ENCODE data around the gene NKAIN1. TPM values are rescaled to one million over a fixed set of nuclear protein-coding genes. Genes with fewer than 3 reads are reported as not detected.

Gene NKAIN1
- total and polyA plus RNA-seq, 2 of the 13 experiments (the other 11 are each of a cell fraction or from before 2014, with no cell fraction given) = 0.29 to 0.40 TPM

DNA sequence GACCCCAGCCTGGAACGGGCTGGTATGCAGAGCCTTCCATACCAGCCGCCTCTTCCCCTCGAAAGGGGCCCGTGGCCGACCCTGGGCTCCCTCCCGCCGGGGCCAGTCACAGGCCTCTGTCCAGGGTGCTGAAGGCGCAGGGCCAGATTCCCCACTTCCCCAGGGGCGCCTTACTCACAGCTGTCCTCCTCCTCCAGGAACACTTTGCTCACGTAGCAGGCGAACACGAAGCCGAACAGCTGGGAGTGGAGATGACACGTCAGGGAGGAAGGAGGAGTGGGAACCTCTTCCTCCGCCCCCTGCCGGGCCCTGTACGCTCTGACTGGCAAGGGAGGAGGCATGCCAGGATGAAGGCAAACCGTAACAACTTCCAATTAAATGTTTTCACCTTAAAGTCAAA, 57.3 kb downstream of the NKAIN1 start (continued):
- TF ChIP-seq ZFP90 (CRISPR knock-in tag; IDR thresholded peaks at IDR 0.05; ENCODE audit: borderline replicate concordance) (0 out of 2 replicates have a peak, but pooled peaks have one; percentile 33), KDM4B (CRISPR knock-in tag; IDR thresholded peaks at IDR 0.05) (peak; percentile 74; the same call in 1 of the 2 replicates), ZNF766 (CRISPR knock-in tag; IDR thresholded peaks at IDR 0.05; ENCODE audit: borderline replicate concordance) (peak; percentile 94; the same call in 1 of the 2 replicates), ETV5 (CRISPR knock-in tag; IDR thresholded peaks at IDR 0.05; ENCODE audit: borderline replicate concordance) (peak; percentile 54), TBP (CRISPR knock-in tag; IDR thresholded peaks at IDR 0.05) (no peak), ZNF781 (CRISPR knock-in tag; IDR thresholded peaks at IDR 0.05; ENCODE audit: borderline replicate concordance, not compliant biosample characterization) (no peak), ZNF777 (CRISPR knock-in tag; IDR thresholded peaks at IDR 0.05) (no peak), ZNF776 (CRISPR knock-in tag; IDR thresholded peaks at IDR 0.05) (peak; percentile 75; the same call in 1 of the 2 replicates), FIP1L1 (IDR thresholded peaks at IDR 0.05; ENCODE audit: borderline replicate concordance, insufficient read depth, low read depth, low read length) (no peak), KDM2A (CRISPR knock-in tag; IDR thresholded peaks at IDR 0.05; ENCODE audit: borderline replicate concordance, low read depth) (peak; percentile 59; the same call in 1 of the 2 replicates), EHMT2 (IDR thresholded peaks at IDR 0.05; ENCODE audit: borderline replicate concordance, low read depth, low read length) (peak; percentile 87; the same call in 1 of the 2 replicates), TMF1 (CRISPR knock-in tag; IDR thresholded peaks at IDR 0.05; ENCODE audit: low read depth) (peak; percentile 87), AHR (CRISPR knock-in tag; IDR thresholded peaks at IDR 0.05) (peak; percentile 85; the same call in 1 of the 2 replicates), ZNF335 (CRISPR knock-in tag; IDR thresholded peaks at IDR 0.05) (peak; percentile 88), NFIC (IDR thresholded peaks at IDR 0.05; ENCODE audit: low read length) (no peak), MXI1 (IDR thresholded peaks at IDR 0.05; ENCODE audit: borderline replicate concordance, low read depth, low read length) (peak; percentile 65; the same call in 1 of the 3 replicates), BHLHE40 (IDR thresholded peaks at IDR 0.05; ENCODE audit: low read length) (no peak)
- TF ChIP-seq, protein P1, sequence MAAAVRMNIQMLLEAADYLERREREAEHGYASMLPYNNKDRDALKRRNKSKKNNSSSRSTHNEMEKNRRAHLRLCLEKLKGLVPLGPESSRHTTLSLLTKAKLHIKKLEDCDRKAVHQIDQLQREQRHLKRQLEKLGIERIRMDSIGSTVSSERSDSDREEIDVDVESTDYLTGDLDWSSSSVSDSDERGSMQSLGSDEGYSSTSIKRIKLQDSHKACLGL (CRISPR knock-in tag; IDR thresholded peaks at IDR 0.05) = 0 out of 2 replicates have a peak, but pooled peaks have one; percentile 49
- TF ChIP-seq, protein P2, sequence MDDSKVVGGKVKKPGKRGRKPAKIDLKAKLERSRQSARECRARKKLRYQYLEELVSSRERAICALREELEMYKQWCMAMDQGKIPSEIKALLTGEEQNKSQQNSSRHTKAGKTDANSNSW (CRISPR knock-in tag; IDR thresholded peaks at IDR 0.05; ENCODE audit: borderline replicate concordance) = no peak
- TF ChIP-seq, protein P3, sequence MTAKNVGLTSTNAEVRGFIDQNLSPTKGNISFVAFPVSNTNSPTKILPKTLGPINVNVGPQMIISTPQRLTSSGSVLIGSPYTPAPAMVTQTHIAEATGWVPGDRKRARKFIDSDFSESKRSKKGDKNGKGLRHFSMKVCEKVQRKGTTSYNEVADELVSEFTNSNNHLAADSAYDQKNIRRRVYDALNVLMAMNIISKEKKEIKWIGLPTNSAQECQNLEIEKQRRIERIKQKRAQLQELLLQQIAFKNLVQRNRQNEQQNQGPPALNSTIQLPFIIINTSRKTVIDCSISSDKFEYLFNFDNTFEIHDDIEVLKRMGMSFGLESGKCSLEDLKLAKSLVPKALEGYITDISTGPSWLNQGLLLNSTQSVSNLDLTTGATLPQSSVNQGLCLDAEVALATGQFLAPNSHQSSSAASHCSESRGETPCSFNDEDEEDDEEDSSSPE (CRISPR knock-in tag; IDR thresholded peaks at IDR 0.05) = peak; percentile 65; the same call in 1 of the 2 replicates
- TF ChIP-seq, protein P4, sequence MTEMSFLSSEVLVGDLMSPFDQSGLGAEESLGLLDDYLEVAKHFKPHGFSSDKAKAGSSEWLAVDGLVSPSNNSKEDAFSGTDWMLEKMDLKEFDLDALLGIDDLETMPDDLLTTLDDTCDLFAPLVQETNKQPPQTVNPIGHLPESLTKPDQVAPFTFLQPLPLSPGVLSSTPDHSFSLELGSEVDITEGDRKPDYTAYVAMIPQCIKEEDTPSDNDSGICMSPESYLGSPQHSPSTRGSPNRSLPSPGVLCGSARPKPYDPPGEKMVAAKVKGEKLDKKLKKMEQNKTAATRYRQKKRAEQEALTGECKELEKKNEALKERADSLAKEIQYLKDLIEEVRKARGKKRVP (CRISPR knock-in tag; IDR thresholded peaks at IDR 0.05) = peak in 1 of 2 experiments; percentile 49; a peak in 1 of 4 replicates
- TF ChIP-seq, protein P5, sequence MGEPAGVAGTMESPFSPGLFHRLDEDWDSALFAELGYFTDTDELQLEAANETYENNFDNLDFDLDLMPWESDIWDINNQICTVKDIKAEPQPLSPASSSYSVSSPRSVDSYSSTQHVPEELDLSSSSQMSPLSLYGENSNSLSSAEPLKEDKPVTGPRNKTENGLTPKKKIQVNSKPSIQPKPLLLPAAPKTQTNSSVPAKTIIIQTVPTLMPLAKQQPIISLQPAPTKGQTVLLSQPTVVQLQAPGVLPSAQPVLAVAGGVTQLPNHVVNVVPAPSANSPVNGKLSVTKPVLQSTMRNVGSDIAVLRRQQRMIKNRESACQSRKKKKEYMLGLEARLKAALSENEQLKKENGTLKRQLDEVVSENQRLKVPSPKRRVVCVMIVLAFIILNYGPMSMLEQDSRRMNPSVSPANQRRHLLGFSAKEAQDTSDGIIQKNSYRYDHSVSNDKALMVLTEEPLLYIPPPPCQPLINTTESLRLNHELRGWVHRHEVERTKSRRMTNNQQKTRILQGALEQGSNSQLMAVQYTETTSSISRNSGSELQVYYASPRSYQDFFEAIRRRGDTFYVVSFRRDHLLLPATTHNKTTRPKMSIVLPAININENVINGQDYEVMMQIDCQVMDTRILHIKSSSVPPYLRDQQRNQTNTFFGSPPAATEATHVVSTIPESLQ (CRISPR knock-in tag; conservative IDR thresholded peaks at IDR 0.05) = peak; percentile 92; the same call in 1 of the 2 replicates
- TF ChIP-seq, protein P6, sequence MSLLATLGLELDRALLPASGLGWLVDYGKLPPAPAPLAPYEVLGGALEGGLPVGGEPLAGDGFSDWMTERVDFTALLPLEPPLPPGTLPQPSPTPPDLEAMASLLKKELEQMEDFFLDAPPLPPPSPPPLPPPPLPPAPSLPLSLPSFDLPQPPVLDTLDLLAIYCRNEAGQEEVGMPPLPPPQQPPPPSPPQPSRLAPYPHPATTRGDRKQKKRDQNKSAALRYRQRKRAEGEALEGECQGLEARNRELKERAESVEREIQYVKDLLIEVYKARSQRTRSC (CRISPR knock-in tag; IDR thresholded peaks at IDR 0.05; ENCODE audit: low read depth) = no peak
- TF ChIP-seq, protein P7, sequence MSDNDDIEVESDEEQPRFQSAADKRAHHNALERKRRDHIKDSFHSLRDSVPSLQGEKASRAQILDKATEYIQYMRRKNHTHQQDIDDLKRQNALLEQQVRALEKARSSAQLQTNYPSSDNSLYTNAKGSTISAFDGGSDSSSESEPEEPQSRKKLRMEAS (IDR thresholded peaks at IDR 0.05) = peak; percentile 21; the same call in 1 of the 2 replicates

All from HepG2 (cell line).